WTC11 (cell line): ENCODE data around the gene KRABD2.

Source experiments
- ATF1 ChIP-seq: sonication (generic); formaldehyde crosslinking; IDR thresholded peaks from 2 replicates; pipeline ENCODE4 v1.8.1; 2023; ENCODE audit warnings: mild to moderate bottlenecking, moderate library complexity, missing genetic modification reagents
- SP1 ChIP-seq: sonication (generic); formaldehyde crosslinking; conservative IDR thresholded peaks from 2 replicates; pipeline ENCODE4 v1.8.1; 2022; ENCODE audit warnings: missing genetic modification reagents
- TF ChIP-seq, protein P1 (sequence below): fragments of 250-450 bp; sonication (Bioruptor Pico); IDR thresholded peaks from 2 replicates; pipeline ENCODE4 v1.9.0; 2021; ENCODE audit warnings: mild to moderate bottlenecking, borderline replicate concordance
- TF ChIP-seq, protein P2 (sequence below): fragments of 200-600 bp; IDR thresholded peaks from 2 replicates; pipeline ENCODE4 v1.8.0; 2022; ENCODE audit warnings: antibody characterized with exemption
- TF ChIP-seq, protein P3 (sequence below): sonication (generic); formaldehyde crosslinking; IDR thresholded peaks from 2 replicates; pipeline ENCODE4 v1.8.1; 2023; ENCODE audit warnings: mild to moderate bottlenecking, missing genetic modification reagents, moderate library complexity

DNA sequence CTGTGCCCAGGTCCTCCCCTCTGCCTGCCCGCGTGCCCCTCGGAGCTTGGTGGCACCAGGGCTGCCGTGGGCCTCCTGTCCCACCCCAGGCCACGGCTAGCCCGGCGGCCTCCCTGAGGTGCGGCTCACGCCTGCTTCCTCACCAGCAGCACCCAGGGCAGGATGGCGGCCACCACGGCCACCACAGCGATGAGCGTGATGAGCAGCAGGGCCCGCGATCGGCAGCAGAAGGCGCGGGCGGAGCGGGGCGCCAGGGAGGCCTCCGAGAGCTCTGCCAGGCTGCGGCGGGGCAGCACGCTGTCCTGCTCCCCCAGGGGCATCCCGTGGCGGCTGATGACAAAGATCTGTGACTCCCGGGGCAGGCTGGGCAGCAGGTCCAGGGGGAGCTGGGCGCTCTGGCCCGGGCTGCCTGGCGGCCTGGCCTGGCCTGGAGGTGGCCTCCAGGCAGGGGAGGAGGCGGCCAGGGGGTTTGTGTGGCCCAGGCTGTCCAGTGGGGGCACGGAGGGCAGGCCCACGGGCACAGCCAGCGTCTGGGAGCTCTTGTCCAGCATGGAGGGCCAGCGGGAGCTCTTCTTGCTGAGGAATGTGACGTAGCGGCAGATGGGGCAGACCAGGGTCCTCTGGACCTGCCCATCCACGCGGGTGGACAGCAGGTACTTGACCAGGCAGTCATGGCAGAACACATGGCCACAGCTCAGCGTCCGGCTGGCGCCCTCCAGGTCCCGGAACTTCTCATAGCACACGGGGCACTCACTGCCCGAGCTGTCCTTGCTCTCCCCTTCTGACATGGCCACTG lies 16.4 kb upstream of the KRABD2 start:
- TF ChIP-seq SP1 (CRISPR knock-in tag) (no peak), ATF1 (no peak)
- TF ChIP-seq, protein P1, sequence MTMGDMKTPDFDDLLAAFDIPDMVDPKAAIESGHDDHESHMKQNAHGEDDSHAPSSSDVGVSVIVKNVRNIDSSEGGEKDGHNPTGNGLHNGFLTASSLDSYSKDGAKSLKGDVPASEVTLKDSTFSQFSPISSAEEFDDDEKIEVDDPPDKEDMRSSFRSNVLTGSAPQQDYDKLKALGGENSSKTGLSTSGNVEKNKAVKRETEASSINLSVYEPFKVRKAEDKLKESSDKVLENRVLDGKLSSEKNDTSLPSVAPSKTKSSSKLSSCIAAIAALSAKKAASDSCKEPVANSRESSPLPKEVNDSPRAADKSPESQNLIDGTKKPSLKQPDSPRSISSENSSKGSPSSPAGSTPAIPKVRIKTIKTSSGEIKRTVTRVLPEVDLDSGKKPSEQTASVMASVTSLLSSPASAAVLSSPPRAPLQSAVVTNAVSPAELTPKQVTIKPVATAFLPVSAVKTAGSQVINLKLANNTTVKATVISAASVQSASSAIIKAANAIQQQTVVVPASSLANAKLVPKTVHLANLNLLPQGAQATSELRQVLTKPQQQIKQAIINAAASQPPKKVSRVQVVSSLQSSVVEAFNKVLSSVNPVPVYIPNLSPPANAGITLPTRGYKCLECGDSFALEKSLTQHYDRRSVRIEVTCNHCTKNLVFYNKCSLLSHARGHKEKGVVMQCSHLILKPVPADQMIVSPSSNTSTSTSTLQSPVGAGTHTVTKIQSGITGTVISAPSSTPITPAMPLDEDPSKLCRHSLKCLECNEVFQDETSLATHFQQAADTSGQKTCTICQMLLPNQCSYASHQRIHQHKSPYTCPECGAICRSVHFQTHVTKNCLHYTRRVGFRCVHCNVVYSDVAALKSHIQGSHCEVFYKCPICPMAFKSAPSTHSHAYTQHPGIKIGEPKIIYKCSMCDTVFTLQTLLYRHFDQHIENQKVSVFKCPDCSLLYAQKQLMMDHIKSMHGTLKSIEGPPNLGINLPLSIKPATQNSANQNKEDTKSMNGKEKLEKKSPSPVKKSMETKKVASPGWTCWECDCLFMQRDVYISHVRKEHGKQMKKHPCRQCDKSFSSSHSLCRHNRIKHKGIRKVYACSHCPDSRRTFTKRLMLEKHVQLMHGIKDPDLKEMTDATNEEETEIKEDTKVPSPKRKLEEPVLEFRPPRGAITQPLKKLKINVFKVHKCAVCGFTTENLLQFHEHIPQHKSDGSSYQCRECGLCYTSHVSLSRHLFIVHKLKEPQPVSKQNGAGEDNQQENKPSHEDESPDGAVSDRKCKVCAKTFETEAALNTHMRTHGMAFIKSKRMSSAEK (CRISPR knock-in tag) = no peak
- TF ChIP-seq, protein P2, sequence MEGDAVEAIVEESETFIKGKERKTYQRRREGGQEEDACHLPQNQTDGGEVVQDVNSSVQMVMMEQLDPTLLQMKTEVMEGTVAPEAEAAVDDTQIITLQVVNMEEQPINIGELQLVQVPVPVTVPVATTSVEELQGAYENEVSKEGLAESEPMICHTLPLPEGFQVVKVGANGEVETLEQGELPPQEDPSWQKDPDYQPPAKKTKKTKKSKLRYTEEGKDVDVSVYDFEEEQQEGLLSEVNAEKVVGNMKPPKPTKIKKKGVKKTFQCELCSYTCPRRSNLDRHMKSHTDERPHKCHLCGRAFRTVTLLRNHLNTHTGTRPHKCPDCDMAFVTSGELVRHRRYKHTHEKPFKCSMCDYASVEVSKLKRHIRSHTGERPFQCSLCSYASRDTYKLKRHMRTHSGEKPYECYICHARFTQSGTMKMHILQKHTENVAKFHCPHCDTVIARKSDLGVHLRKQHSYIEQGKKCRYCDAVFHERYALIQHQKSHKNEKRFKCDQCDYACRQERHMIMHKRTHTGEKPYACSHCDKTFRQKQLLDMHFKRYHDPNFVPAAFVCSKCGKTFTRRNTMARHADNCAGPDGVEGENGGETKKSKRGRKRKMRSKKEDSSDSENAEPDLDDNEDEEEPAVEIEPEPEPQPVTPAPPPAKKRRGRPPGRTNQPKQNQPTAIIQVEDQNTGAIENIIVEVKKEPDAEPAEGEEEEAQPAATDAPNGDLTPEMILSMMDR = no peak
- TF ChIP-seq, protein P3, sequence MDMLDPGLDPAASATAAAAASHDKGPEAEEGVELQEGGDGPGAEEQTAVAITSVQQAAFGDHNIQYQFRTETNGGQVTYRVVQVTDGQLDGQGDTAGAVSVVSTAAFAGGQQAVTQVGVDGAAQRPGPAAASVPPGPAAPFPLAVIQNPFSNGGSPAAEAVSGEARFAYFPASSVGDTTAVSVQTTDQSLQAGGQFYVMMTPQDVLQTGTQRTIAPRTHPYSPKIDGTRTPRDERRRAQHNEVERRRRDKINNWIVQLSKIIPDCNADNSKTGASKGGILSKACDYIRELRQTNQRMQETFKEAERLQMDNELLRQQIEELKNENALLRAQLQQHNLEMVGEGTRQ (CRISPR knock-in tag) = no peak
